SIG-M5 treated with dmso at 0.1 percent for 504 hours (cell line): ENCODE data around the gene ACVRL1.

Experiments
- DNase-seq: peaks from one replicate; lab custom pipeline; 2025; ENCODE audit not compliant: unreplicated experiment; lab: John Stamatoyannopoulos, UW

Gene ACVRL1

DNA sequence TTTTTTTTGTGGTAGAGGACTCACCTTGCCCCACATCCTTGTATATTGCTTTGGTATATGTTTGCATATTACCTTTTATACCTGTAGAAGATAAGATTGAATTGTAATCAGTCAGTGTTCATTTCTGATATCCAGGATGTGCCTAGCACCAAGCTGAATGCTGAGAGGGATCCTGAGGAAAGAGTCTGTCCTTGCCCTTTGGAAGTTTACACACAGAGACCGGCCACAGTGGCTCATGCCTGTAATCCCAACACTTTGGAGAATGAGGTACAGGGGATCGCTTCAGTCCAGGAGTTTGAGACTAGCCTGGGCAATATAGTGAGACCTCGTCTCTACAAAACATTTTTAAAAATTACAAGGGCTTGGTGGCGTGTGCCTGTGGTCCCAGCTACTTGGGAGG lies 52.6 kb downstream of the ACVRL1 start:
- no peak for DNase-seq

- DNase-seq, result no peak
These were observed 53.2 kb downstream of the ACVRL1 start for GRCh38 chr12:51960488-51960887.

- no peak for DNase-seq
These were observed 53.6 kb downstream of the ACVRL1 start for GRCh38 chr12:51960890-51961289.

DNA sequence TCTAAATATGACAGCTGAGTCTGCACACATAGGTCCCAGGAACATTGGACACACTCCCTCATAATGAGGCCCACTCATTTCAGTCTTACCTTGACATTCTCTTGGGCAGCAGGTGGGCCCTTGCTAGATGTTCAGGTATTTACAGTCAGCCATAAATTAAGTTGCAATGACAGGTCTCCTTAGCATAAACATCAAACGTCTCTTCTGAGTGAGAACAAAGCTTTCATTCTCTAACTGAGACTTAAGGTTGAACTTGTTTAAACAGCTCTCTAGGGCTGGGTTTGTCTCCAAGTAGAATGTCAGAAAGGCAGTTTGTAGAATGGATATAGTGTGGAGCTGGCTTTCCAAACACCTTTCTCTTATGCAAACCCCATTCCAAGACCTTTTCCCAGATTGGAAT lies 54.5 kb downstream of the ACVRL1 start:
- no peak for DNase-seq

DNA sequence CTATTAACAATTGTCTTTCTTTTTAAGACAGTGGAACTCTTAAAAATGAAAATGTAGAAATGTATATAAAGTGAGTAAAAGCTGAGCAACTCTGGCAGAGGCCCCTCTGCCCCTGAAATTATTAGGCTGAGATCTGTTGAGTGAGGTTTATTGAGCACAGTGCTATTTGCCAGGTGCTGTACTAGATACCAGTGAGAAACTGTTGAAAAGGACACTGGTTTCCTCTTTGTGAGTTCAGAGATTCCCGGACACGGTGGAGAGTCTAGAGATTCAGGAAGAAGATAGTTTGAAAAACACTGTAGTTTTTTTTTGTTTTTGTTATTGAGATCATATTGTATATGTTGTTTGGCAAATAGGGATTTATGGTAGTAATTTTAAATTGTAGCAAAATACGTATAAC lies 55.4 kb downstream of the ACVRL1 start:
- no peak for DNase-seq

- DNase-seq, result no peak
These were observed 56.2 kb downstream of the ACVRL1 start for GRCh38 chr12:51963477-51963876.

DNA sequence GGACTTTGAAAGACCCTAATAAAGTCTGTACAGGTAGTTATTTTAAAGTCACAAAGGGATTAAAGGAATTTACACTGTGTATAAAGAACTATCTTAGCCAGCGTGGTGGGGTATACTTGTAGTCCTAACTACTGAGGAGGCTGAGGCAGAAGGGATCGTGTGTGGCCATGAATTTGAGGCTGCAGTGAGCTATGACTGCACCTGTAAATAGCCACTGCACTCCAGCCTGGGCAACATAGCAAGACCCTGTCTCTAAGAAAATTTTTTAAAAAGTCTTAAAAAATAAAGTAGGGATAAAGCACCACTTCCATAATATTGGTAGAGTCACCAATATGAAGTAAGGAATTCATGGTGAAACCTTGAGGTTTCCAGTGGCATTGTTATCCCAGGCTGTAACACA lies 62.3 kb downstream of the ACVRL1 start:
- DNase-seq, result no peak

- no peak for DNase-seq
These were observed 63.8 kb downstream of the ACVRL1 start for GRCh38 chr12:51970904-51971646.

DNA sequence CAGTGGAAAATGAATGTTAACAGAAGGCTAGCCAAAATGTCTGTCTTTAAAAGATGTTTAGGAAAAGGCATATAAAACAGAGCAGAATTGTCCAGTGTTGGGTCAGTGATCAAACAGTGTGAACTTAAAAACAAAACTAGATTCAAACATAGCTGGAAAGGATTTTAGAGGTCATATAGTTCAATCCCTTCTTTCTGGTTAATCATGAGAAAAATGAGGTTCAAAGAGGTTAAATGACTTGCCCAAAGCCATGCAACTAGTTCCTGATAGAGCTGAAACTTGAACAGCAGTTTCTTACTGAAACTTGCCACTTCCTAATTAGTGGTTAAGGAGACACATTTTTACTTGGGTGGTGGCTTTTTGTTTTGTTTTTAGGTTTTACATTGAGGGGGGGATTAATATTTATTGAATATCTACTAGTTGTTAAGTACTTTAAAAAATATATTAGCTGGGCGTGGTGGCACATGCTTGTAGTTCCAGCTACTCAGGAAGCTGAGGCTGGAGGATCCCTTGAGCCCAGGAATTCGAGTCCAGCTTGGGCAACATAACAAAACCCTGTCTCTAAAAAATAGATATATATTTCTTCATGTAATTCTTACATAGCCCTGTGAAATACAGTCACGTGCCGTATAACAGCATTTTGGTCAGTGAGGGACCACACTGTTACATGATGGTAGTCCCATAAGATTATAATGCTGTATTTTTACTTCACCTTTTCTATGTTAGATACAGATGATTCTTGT lies 64.5 kb downstream of the ACVRL1 start:
- peak; percentile 78 for DNase-seq

DNA sequence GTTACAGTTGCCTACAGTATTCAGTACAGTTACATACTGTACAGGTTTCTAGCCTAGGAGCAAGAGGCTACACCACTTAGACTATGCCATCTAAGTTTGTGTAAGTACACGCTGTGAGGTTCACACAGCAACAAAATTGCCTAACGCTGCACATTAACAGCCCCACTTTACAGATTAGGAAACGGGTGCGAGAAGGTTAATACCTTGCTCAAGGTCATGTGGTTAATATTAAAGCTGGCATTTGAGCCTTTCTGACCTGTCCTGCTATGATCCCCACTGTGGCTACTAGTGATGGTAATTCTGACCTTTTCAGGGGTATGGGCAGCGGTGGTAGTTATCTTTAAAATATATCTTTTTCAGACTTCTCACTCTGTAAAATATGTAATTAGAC lies 65.1 kb downstream of the ACVRL1 start:
- peak; percentile 54 for DNase-seq

DNA sequence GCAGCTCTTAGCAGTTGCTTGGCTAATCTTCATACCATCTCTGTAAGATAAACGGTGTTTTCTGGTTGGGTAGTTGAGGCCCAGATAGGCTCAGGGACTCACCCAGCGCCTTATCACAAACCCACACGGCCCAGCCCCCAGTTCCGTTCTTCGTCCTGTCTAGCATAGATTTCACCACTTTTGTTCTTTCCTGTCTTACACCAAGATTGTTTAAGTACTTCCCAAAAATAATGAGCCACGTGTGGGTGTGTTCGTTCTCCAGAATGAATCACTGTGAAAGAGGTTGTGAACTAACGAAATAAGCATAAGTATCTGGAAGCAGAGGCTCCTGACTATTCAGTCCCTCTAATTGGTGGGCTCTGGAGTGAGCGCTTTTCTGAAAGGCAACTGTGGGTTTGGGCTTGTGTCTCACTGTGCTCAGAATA lies 65.6 kb downstream of the ACVRL1 start:
- DNase-seq, result peak; percentile 99
